Thyroid gland (tissue), 4 donors: Measurements from ENCODE around the gene KLC3.

Experiments
- CTCF ChIP-seq, 6 experiments: fragments of 200-600 bp in 3 of 6; fragments of 450-650 bp in 3 of 6; sonication (generic) in 3 of 6; IDR thresholded peaks; one replicate each; pipeline ENCODE4 v1.5.1; 2016 to 2019; ENCODE audit warnings: antibody characterized with exemption in 6 of 6, mild to moderate bottlenecking in 2 of 6, inconsistent platforms in 1 of 6, moderate library complexity in 1 of 6
- POLR2A ChIP-seq, 2 donors: fragments of 450-650 bp; IDR thresholded peaks; one replicate each; pipeline ENCODE4 v1.6.1; 2017; ENCODE audit warnings: antibody characterized with exemption in 2 of 2, mild to moderate bottlenecking in 2 of 2, moderate library complexity in 1 of 2

GRCh38 chr19:45350477-45351058 lies 10.0 kb downstream of the KLC3 start:
- no peak for TF ChIP-seq CTCF (IDR thresholded peaks at IDR 0.05)
- no peak for TF ChIP-seq POLR2A (IDR thresholded peaks at IDR 0.05)
